Activated naive CD8-positive, alpha-beta T cell treated with anti-CD3 and anti-CD28 coated beads for 36 hours (primary cell): Measurements from ENCODE around the gene USP11. TPM values are rescaled to one million over a fixed set of nuclear protein-coding genes. Genes with fewer than 3 reads are reported as not detected.
A peak's percentile ranks its signal among the peaks of the same experiment; 100 is the strongest.

Experiments used
- DNase-seq: peaks from one replicate; pipeline ENCODE4 v3.0.0; 2021
- H3K27ac Mint-ChIP-seq: one replicate; pipeline ENCODE4 v1.8.0; 2022; ENCODE audit warnings: mild to moderate bottlenecking, moderate library complexity, mixed read lengths
- H3K27me3 Mint-ChIP-seq: one replicate; pipeline ENCODE4 v1.8.0; 2022; ENCODE audit warnings: mild to moderate bottlenecking, mixed read lengths
- H3K36me3 Mint-ChIP-seq: one replicate; pipeline ENCODE4 v1.8.0; 2021; ENCODE audit warnings: mild to moderate bottlenecking, mixed read lengths
- H3K4me1 Mint-ChIP-seq: one replicate; pipeline ENCODE4 v1.8.0; 2021; ENCODE audit warnings: mixed read lengths
- H3K4me3 Mint-ChIP-seq: one replicate; pipeline ENCODE4 v1.8.0; 2022; ENCODE audit warnings: mild to moderate bottlenecking, moderate library complexity, mixed read lengths
- H3K9me3 Mint-ChIP-seq: one replicate; pipeline ENCODE4 v1.8.0; 2022; ENCODE audit warnings: mixed read lengths
- total RNA-seq, 2 experiments: library from RNA; stranded (reverse); gene quantifications; one replicate each; pipeline ENCODE4 v1.2.3, GENCODE V29; 2021

Gene USP11
- total RNA-seq: 10 to 100 TPM; 45.3 to 49.5 TPM

DNA sequence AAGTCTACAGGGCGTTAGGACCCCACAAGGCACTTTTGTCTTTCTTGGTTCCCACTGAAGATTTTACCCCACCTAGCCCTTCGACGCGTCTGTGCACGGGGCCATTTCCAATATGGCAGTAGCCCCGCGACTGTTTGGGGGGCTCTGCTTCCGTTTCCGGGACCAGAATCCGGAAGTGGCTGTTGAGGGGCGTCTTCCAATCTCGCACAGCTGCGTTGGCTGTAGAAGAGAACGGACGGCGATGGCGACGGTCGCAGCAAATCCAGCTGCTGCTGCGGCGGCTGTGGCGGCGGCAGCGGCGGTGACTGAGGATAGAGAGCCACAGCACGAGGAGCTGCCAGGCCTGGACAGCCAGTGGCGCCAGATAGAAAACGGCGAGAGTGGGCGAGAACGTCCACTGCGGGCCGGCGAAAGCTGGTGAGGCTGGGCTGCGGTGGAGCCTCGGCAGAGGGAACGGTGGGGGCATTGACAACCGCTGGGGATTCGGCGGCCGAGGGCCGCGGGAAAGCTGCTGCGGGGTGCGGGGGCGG is at the start of gene USP11:
USP11 (plus strand) TSS at position 207 of the 530 bp plus-strand sequence; CDS start at position 242, 35 bp downstream.
- Mint-ChIP-seq H3K4me3 (peak within 1 kb of the TSS; percentile 92), H3K27me3 (no peaks in the 10 kb centered on the region), H3K36me3 (peaks cover 16% of the 10 kb centered on the region), H3K9me3 (no peaks in the 10 kb centered on the region), H3K4me1 (peaks cover 19% of the 10 kb centered on the region), H3K27ac (peak within 1 kb of the TSS; percentile 96)
- peak; percentile 68 for DNase-seq

DNA sequence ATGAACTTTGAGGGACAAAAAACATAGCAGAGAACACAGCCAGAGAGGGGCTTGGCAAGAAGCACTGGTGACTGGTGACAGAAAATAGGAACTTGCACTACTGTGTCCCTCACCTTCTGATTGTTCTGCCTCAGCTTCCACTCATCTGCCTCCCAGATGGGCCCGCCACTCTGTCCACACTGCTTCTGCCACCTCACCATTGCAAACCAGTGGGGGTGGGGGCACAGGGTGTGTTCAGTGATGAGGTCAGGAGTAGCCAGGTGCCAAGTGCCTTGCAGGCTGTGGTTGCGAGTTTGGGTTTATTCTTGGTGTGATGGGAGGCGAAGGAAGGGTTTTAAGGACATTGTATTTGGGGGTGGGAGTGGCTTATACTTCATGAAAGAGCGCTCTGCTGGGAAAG is 48.3 kb upstream of the USP11 start:
- H3K27ac Mint-ChIP-seq: no peak overlapping the region
- H3K4me3 Mint-ChIP-seq: no peak overlapping the region
- no peak for DNase-seq
- H3K9me3 Mint-ChIP-seq: no peaks in the 10 kb centered on the region
- no peaks in the 10 kb centered on the region for H3K27me3 Mint-ChIP-seq
- peaks cover 7% of the 10 kb centered on the region for H3K36me3 Mint-ChIP-seq
- H3K4me1 Mint-ChIP-seq: peaks cover 12% of the 10 kb centered on the region

DNA sequence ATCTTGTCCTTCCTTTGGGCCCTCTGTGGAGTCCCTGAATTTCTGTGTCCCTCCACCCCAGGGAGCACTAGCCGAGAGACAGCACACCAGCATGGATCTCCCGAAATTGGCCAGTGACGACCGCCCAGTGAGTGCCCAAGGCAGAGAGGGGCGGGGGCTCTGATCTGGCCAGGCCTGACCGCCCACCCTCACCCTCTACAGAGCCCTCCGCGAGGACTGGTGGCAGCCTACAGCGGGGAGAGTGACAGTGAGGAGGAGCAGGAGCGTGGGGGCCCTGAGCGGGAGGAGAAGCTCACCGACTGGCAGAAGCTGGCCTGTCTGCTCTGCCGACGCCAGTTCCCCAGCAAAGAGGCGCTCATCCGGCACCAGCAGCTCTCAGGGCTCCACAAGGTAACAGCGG is 47.6 kb upstream of the USP11 start:
- peaks cover 12% of the 10 kb centered on the region for H3K4me1 Mint-ChIP-seq
- no peak overlapping the region for H3K27ac Mint-ChIP-seq
- H3K36me3 Mint-ChIP-seq: peaks cover 7% of the 10 kb centered on the region
- DNase-seq: no peak
- H3K27me3 Mint-ChIP-seq: no peaks in the 10 kb centered on the region
- H3K9me3 Mint-ChIP-seq: no peaks in the 10 kb centered on the region
- H3K4me3 Mint-ChIP-seq: no peak overlapping the region

DNA sequence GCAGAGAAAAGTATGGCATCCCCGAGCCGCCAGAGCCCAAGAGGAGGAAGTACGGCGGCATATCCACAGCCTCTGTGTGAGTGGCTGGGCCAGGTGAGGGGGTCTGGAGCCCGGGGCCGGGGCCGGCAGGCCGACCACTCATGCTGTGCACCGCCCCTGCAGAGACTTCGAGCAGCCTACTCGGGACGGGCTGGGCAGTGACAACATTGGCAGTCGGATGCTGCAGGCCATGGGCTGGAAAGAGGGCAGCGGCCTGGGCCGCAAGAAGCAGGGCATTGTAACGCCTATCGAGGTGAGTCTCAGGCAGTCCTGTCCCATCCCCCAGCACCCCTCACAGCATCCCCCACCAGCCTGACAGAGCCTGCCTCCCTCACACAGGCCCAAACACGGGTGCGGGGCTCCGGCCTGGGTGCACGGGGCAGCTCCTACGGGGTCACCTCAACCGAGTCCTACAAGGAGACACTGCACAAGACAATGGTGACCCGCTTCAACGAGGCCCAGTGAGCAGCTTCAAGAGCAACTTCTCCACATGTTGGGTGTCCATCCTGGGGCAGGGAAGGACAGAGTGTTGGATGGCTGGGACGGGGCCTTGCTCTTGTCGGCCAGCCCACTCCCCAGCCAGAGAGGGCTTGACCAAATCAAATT is 46.6 kb upstream of the USP11 start:
- Mint-ChIP-seq H3K27me3 (no peaks in the 10 kb centered on the region), H3K36me3 (peaks cover 7% of the 10 kb centered on the region), H3K9me3 (no peaks in the 10 kb centered on the region), H3K27ac (no peak overlapping the region), H3K4me1 (peaks cover 15% of the 10 kb centered on the region), H3K4me3 (no peak overlapping the region)
- DNase-seq: no peak

DNA sequence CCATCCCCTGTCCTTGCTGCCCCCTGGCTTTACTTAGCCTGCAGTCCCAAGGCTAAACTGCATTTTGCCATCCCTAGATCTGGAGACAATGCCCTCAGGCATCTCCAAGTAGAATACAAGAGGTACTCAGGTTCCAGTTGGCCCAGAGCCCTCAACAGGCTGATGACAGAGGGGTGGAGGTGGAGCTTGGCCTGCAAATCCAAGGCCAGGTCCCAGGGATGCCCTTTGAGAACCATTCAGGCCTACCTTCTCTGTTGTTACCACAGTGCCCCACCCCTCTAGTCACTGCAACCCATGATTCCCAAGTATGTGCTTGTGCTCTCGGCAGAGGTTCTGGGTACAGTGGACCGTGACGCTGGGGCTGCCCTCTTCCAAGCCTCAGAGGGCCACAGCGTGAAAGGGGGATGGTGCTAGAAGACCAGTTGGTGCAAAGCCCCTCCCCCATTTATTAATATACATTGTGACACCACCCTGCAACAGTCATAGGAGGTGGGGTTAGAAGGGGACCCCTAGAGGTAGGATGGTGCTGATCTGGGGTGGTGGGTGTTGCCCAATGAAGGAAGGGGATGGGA is 45.6 kb upstream of the USP11 start:
- Mint-ChIP-seq H3K27ac (peak overlapping the region; percentile 4), H3K4me3 (no peak overlapping the region), H3K36me3 (peaks cover 7% of the 10 kb centered on the region), H3K4me1 (peaks cover 15% of the 10 kb centered on the region), H3K27me3 (no peaks in the 10 kb centered on the region), H3K9me3 (no peaks in the 10 kb centered on the region)
- no peak for DNase-seq

DNA sequence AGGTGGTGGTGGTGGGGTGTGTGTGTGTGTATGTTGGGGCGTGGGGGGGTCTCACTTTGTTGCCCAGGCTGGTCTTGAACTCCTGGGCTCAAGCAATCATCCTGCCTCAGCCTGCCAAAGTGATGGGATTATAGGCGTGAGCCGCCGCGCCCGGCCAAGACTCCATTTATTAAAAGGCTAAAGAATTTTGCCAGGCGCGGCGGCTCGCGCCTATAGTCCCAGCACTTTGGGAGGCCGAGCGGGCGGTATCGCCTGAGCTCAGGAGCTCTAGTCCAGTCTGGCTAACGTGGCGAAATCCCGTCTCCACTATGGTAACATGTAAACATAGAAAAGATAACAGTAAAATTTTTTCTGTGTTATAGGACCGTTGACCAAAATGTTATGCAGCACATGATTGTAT is 42.9 kb upstream of the USP11 start:
- Mint-ChIP-seq H3K4me1 (peaks cover 32% of the 10 kb centered on the region), H3K4me3 (no peak overlapping the region), H3K27me3 (no peaks in the 10 kb centered on the region), H3K9me3 (no peaks in the 10 kb centered on the region), H3K27ac (no peak overlapping the region), H3K36me3 (peaks cover 17% of the 10 kb centered on the region)
- no peak for DNase-seq

DNA sequence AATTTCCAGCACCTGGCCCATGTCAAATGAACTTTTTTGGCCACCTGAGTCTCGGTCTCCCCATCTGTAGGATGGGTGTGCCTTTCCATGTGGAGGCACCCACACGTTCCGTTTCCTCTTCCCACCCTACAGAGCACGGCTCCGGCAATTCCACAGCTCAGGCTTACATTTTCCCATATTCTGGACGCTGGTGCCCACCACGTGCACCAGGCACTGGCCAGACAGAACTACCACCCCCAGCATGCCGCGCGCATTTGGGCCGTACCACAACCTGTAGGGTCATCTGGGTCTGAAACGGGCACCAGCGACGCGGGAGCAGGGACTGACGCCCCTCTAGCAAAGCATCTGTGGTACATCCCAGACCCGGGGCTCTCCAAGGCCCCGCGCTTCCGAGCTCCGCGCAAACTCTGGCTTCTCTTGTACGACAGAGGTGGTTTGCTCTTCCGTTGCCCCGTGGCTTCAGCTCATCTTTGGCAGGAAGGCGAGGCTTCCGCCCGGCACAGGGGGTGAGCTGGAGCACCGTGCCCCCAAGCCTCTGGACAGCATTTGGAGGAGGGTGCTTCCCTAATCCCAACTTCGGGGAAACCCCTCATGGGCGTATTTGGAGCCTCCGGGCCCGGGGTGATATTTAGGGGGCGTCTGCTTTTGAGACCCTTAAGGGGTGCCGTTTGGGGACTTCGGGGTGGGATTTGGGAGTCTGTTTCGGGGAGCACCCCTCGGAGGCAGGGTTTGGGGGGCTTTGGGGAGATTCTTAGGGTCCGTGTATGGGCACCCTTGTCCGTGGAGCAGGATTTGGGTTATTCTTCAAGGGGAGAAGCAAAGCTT is 42.2 kb upstream of the USP11 start:
- no peaks in the 10 kb centered on the region for H3K9me3 Mint-ChIP-seq
- H3K4me1 Mint-ChIP-seq: peaks cover 37% of the 10 kb centered on the region

DNA sequence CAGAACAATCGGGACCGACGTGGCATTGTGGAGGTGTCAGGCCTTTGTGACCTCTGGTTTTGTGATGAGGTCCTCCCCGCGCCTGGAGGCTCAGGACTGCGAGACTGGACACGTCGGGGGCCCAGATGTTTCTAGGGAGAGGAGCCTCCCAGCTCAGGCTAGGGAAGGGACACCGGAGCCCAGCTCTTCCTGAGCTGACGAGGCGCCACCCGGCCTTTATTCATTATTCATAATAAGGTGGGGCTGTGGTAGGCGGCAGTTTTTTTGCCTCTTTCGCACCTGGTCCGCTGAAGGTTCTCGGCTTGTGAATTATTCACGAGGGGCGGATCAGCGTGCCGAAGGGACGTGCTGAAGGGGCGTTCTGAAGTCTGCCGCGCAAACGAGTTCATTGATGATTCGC is 41.5 kb upstream of the USP11 start:
- H3K4me3 Mint-ChIP-seq: peak overlapping the region; percentile 92
- no peaks in the 10 kb centered on the region for H3K27me3 Mint-ChIP-seq
- no peaks in the 10 kb centered on the region for H3K9me3 Mint-ChIP-seq
- H3K27ac Mint-ChIP-seq: peak overlapping the region; percentile 94
- H3K4me1 Mint-ChIP-seq: peaks cover 44% of the 10 kb centered on the region
- DNase-seq: peak; percentile 53
- H3K36me3 Mint-ChIP-seq: peaks cover 17% of the 10 kb centered on the region

More for the DNA sequence above, 42.2 kb upstream of the USP11 start:
- Mint-ChIP-seq H3K27me3 (no peaks in the 10 kb centered on the region), H3K36me3 (peaks cover 20% of the 10 kb centered on the region), H3K27ac (peak overlapping the region; percentile 94), H3K4me3 (peak overlapping the region; percentile 92)
- peak; percentile 86 for DNase-seq

DNA sequence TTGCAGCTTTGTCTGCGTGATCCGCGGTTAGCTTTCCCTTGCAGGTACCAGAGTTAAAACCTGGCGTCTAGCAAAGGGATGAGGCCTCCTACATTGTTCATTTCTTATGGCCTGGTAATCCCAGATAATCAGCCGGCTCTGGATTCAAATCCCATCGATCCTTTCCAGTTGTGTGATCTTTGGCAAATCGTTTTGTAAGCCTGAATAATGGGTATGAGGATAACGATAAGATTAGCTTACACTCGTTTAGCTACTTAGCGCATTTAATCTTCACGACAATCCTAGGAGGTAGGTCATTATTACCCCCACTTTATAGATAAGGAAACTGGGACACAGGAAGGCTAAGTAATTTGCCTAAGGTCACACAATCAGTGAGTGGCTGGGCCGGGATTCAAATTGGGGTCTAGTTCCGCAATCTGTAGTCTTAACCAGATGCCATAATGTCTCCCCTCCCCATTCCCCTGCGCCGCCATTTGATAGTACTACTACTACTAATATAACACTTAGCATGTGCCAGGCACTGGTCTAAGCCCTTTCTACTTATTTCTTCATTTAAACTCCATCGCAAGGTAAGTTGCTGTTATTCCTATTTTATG is 40.9 kb upstream of the USP11 start:
- no peaks in the 10 kb centered on the region for H3K9me3 Mint-ChIP-seq
- peak overlapping the region; percentile 94 for H3K27ac Mint-ChIP-seq
- peaks cover 49% of the 10 kb centered on the region for H3K4me1 Mint-ChIP-seq
- no peak for DNase-seq
- H3K4me3 Mint-ChIP-seq: peak overlapping the region; percentile 92
- H3K27me3 Mint-ChIP-seq: no peaks in the 10 kb centered on the region
- peaks cover 17% of the 10 kb centered on the region for H3K36me3 Mint-ChIP-seq

DNA sequence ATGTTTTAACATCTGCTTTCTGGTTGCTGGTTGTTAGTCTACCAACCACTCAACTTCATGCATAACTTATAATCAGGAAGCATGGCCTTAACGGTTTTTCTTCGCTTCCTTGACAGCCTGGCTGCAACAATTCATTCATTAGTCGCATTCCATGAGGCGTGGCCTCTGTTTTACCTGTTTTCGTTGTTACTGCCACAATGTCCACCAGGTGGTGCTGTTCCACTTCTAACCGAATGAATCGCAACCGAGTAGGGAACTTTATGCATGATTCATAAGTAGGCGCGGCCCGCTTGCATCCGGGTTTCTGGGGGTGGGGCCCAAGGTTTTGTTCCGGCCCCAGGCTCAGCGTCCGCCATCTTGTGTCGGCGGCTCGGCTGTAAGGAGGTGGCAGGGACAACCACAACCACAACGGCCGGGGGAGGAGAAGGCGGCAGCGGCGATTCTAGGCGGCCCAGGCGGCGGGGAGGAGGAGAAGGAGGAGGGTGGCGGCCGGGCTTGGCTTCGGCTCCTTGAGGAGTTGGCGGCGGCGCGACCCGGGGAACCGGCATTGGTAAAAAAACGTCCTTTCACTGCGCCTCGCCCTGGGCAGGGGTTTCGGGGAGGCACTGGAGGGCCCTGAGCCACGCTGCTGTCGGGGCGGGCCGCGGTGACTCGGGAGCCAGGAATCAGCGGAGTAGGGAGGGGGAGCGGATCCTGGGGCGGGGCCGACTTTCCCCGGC is 39.2 kb upstream of the USP11 start, which contains the start of gene UBA1:
UBA1 (plus strand) TSS at position 355 of the 719 bp plus-strand sequence. CDS start 4,974 bp downstream, outside the sequence.
- no peaks in the 10 kb centered on the region for H3K9me3 Mint-ChIP-seq
- H3K36me3 Mint-ChIP-seq: peaks cover 17% of the 10 kb centered on the region
- peak; percentile 86 for DNase-seq
- peak within 1 kb of the TSS; percentile 92 for H3K4me3 Mint-ChIP-seq
- H3K27me3 Mint-ChIP-seq: no peaks in the 10 kb centered on the region
- H3K27ac Mint-ChIP-seq: peak within 1 kb of the TSS; percentile 93
- peaks cover 49% of the 10 kb centered on the region for H3K4me1 Mint-ChIP-seq

DNA sequence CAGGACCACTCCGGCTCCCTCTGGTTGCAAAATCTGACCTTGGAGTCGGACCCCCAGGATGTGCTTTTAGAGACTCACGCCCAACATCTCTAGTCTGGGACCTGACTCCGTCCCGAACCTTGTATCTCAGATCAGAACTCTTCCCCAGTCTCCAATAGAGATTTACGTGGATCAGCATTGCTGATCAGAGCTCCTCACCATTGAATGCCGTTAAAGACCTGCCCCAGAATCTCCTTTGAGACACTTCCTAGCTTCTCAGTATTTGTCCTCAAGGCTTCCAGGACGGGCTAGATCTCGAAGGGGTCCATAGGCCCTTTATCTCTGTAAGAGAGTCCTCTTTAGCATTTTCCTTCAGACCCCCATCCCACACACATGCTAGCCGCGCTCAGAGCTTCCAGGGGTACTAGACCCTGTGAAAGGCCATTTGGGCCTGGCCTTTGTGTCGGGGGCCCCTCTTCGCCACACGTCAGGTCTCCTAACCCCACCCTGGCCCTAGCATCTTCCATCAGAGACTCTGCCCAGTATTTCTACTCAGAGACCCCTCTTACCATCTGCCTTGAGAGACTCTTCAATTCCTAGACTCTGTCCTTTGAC is 38.5 kb upstream of the USP11 start:
- Mint-ChIP-seq H3K36me3 (peaks cover 17% of the 10 kb centered on the region), H3K27me3 (no peaks in the 10 kb centered on the region), H3K4me1 (peaks cover 44% of the 10 kb centered on the region), H3K4me3 (peak overlapping the region; percentile 92), H3K9me3 (no peaks in the 10 kb centered on the region), H3K27ac (peak overlapping the region; percentile 93)
- DNase-seq: no peak

DNA sequence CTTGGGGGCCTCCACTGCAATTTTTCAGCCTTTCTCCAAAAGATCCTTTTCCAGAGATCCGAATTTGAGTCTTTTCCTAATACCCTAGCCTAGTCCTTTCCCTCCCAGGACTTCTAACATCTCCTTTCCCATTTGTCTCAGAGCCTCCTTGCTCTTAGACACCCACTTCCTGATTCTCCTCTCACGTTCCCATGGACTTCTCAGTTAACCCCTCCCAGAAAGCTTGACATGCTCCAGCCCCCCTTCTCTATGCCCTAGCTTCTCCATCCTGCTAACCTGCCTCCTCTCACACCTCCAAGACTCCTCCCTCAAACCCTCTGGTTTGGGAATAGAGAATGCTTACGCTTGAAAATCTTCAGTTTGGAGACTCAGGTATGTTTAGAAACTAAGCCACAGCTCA is 36.7 kb upstream of the USP11 start:
- Mint-ChIP-seq H3K36me3 (peaks cover 19% of the 10 kb centered on the region), H3K27ac (peak overlapping the region; percentile 82), H3K27me3 (no peaks in the 10 kb centered on the region), H3K4me1 (peaks cover 41% of the 10 kb centered on the region), H3K9me3 (no peaks in the 10 kb centered on the region), H3K4me3 (peak overlapping the region; percentile 92)
- no peak for DNase-seq

DNA sequence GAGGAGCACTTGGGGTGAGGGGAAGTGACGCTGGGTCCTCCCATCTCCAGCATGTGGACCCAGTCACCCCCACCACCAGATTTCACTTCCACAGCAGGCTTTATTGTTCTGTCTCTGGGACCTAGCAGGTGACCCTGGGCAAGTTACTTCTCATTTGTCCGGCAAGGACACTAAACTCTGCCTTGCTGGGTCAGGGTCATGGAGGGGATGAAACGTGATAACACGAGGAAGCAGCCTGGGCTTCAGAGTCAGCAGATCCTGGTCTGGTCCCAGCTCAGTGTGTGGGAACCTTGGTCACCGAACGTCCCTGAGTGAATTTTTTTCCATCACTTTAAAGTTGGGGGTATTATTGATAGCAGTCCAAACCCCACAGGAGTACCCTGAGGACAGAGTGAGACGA is 35.3 kb upstream of the USP11 start:
- Mint-ChIP-seq H3K27ac (peak overlapping the region; percentile 82), H3K27me3 (no peaks in the 10 kb centered on the region), H3K36me3 (peaks cover 29% of the 10 kb centered on the region), H3K9me3 (no peaks in the 10 kb centered on the region), H3K4me1 (peaks cover 39% of the 10 kb centered on the region), H3K4me3 (peak overlapping the region; percentile 92)
- no peak for DNase-seq
